ENCODE data around the gene PIGR. TPM values are rescaled to one million over a fixed set of nuclear protein-coding genes. Genes with fewer than 3 reads are reported as not detected.

PIGR gene
- total and polyA plus RNA-seq, 2 of the 4 experiments (the other 2 are of a cell fraction), result not detected

DNA sequence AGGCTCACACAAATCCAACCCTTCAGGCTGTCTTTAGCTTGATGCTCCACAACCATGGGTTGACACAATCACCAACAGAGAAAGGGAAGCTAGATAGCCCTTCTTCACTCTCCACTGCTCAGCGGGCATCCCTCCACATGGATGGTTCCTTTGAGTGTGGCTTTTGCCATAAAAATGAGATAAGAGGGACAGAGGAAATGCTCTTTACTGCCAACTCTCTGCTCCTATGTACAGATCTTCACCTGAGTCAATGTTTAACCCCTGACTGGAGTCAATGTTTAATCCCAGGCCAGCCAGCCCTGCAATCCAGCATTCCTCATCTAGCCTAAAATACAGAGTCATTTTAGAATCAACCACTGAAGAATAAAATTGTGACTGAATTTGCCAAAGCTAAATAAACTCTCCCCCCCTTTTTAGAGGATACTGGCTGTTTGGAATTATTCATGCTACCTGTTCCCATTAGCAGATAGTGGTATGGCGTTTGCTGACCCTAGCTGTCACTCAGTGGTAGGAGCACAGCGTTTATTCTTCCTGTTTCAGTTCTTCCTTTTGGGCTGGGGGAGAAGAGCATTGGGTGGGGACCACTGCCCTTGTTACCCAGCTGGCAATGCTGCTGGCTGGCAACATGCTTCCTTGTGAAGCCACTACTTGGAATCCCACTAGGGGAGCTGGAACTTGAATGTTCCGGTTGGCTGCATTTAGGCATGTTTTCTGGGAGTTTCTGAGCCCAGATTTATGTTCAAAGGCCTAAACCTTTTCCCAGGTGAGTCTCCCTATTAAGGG lies 5.2 kb upstream of the PIGR start:
- Histone ChIP-seq H2BK5ac (ENCODE audit: low read depth, low read length, poor library complexity, severe bottlenecking) (no peak overlapping the region), H3K36me3 (ENCODE audit: control insufficient read depth, insufficient read depth, low read length) (no peaks in the 10 kb centered on the region), H2AFZ (replicated peaks; ENCODE audit: low read length, poor library complexity) (no peak overlapping the region), H3K4me1 (ENCODE audit: control insufficient read depth, insufficient read depth, low read length) (no peaks in the 10 kb centered on the region), H4K5ac (ENCODE audit: low read depth, low read length) (no peak overlapping the region), H3K27me3 (ENCODE audit: control insufficient read depth, insufficient read depth, low read length) (peaks cover 51% of the 10 kb centered on the region), H3K9me3 (ENCODE audit: control insufficient read depth, insufficient read depth, low read length) (peaks cover 3% of the 10 kb centered on the region), H4K8ac (ENCODE audit: low read depth in 2 of 2, low read length in 2 of 2) (no peak overlapping the region), H3K27ac (ENCODE audit: insufficient read depth, low read length) (no peak overlapping the region), H3K23ac (ENCODE audit: low read depth, low read length) (no peak overlapping the region), H3K9ac (ENCODE audit: low read depth, low read length) (no peak overlapping the region), H3K14ac (replicated peaks; ENCODE audit: low read depth, low read length) (no peak overlapping the region), H3K4me2 (ENCODE audit: low read depth, low read length) (no peak overlapping the region), H2BK120ac (ENCODE audit: low read depth, low read length) (no peak overlapping the region), H2BK15ac (ENCODE audit: low read depth, low read length) (no peak overlapping the region), H2BK20ac (ENCODE audit: low read depth, low read length) (no peak overlapping the region), H4K20me1 (ENCODE audit: insufficient read depth, low read length) (no peaks in the 10 kb centered on the region), H2AK5ac (ENCODE audit: low read depth, low read length) (no peak overlapping the region), H3K79me1 (ENCODE audit: low read depth in 1 of 2, low read length in 2 of 2) (no peaks in the 10 kb centered on the region), H2AK9ac (replicated peaks; ENCODE audit: low read depth, low read length, poor library complexity) (no peak overlapping the region), H4K91ac (ENCODE audit: insufficient read depth, low read depth, low read length) (no peak overlapping the region), H3K18ac (ENCODE audit: low read depth, low read length) (no peak overlapping the region), H3K4ac (ENCODE audit: low read depth, low read length) (no peak overlapping the region), H3K56ac (ENCODE audit: extremely low read depth, insufficient read depth, low read length) (no peak overlapping the region), H3K9me1 (ENCODE audit: insufficient read depth, low read length) (no peaks in the 10 kb centered on the region), H3K4me3 (ENCODE audit: insufficient read depth, low read depth, low read length) (no peak overlapping the region)
- ChIA-PET POLR2A (ENCODE audit: unreplicated experiment) (no interaction called here), CTCF (interaction anchor here (0.6 kb wide), 1 partner anchor 140 kb away, joined by 3 read pairs; no protein-coding TSS in a partner anchor)
- no TSS peak for BruUV-seq (replicated peaks)
- dilution Hi-C loops (cut with HindIII; ENCODE audit: low sequenced_read_pairs, unreplicated experiment), result no loop called here
- TF ChIP-seq RAD21 (IDR thresholded peaks at IDR 0.05; ENCODE audit: low read length) (no peak), CEBPB (IDR thresholded peaks at IDR 0.05; ENCODE audit: low read depth, low read length) (no peak), BHLHE40 (IDR thresholded peaks at IDR 0.05; ENCODE audit: low read depth, low read length) (no peak), RFX5 (IDR thresholded peaks at IDR 0.05; ENCODE audit: low read depth, low read length) (no peak), FOS (IDR thresholded peaks at IDR 0.05; ENCODE audit: low read depth, low read length) (no peak), MAZ (IDR thresholded peaks at IDR 0.05; ENCODE audit: borderline replicate concordance, low read depth, low read length) (no peak), CHD1 (IDR thresholded peaks at IDR 0.05; ENCODE audit: low read depth, low read length) (no peak), MXI1 (IDR thresholded peaks at IDR 0.05; ENCODE audit: borderline replicate concordance, low read depth, low read length) (no peak), MAFK (IDR thresholded peaks at IDR 0.05; ENCODE audit: low read depth, low read length) (no peak), SMC3 (IDR thresholded peaks at IDR 0.05; ENCODE audit: low read depth, low read length) (no peak), POLR2A (IDR thresholded peaks at IDR 0.05; ENCODE audit: low read depth, low read length) (no peak), RCOR1 (IDR thresholded peaks at IDR 0.05; ENCODE audit: insufficient replicate concordance, low read length) (no peak), NFE2L2 (IDR thresholded peaks at IDR 0.05; ENCODE audit: low read depth, low read length) (no peak)
- TF ChIP-seq, protein P1, sequence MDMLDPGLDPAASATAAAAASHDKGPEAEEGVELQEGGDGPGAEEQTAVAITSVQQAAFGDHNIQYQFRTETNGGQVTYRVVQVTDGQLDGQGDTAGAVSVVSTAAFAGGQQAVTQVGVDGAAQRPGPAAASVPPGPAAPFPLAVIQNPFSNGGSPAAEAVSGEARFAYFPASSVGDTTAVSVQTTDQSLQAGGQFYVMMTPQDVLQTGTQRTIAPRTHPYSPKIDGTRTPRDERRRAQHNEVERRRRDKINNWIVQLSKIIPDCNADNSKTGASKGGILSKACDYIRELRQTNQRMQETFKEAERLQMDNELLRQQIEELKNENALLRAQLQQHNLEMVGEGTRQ (IDR thresholded peaks at IDR 0.05; ENCODE audit: low read depth, low read length), result no peak
- TF ChIP-seq, protein P2, sequence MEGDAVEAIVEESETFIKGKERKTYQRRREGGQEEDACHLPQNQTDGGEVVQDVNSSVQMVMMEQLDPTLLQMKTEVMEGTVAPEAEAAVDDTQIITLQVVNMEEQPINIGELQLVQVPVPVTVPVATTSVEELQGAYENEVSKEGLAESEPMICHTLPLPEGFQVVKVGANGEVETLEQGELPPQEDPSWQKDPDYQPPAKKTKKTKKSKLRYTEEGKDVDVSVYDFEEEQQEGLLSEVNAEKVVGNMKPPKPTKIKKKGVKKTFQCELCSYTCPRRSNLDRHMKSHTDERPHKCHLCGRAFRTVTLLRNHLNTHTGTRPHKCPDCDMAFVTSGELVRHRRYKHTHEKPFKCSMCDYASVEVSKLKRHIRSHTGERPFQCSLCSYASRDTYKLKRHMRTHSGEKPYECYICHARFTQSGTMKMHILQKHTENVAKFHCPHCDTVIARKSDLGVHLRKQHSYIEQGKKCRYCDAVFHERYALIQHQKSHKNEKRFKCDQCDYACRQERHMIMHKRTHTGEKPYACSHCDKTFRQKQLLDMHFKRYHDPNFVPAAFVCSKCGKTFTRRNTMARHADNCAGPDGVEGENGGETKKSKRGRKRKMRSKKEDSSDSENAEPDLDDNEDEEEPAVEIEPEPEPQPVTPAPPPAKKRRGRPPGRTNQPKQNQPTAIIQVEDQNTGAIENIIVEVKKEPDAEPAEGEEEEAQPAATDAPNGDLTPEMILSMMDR (conservative IDR thresholded peaks at IDR 0.05; ENCODE audit: low read depth, low read length), result no peak
- TF ChIP-seq, protein P3, sequence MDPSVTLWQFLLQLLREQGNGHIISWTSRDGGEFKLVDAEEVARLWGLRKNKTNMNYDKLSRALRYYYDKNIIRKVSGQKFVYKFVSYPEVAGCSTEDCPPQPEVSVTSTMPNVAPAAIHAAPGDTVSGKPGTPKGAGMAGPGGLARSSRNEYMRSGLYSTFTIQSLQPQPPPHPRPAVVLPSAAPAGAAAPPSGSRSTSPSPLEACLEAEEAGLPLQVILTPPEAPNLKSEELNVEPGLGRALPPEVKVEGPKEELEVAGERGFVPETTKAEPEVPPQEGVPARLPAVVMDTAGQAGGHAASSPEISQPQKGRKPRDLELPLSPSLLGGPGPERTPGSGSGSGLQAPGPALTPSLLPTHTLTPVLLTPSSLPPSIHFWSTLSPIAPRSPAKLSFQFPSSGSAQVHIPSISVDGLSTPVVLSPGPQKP (IDR thresholded peaks at IDR 0.05; ENCODE audit: borderline replicate concordance, low read depth, low read length), result no peak
- in situ Hi-C loops (cut with MboI; ENCODE audit: low sequenced_read_pairs), result no loop called here
- WGBS, 2 experiments (ENCODE audit: extremely low coverage in 2 of 2, insufficient read length in 1 of 2), result no CpG with 5 or more reads among the region's 4 CpGs
- no peak for ATAC-seq (ENCODE audit: low read depth)
- no peak for DNase-seq
- intact Hi-C loops (cut with micrococcal nuclease), result no loop called here

All from IMR-90 (cell line).